CD4-positive, CD25-positive, alpha-beta regulatory T cell (primary cell): Measurements from ENCODE around the gene HK1. TPM values are rescaled to one million over a fixed set of nuclear protein-coding genes. Genes with fewer than 3 reads are reported as not detected.

Experiments used
- ATAC-seq, 2 donors: fragments of 150-1000 bp; cut with Tn5 transposase; one replicate each; pipeline ENCODE4 v1.10.0; 2021; ENCODE audit warnings: low read depth in 2 of 2, moderate number of reproducible peaks in 2 of 2, moderate library complexity in 1 of 2
- DNase-seq, 3 donors: peaks; one replicate each; pipeline versions ENCODE4 v3.0.0 to v3.0.0-alpha.2; 2012 to 2022; ENCODE audit warnings: mixed read lengths in 1 of 3
- H3K27ac ChIP-seq: one replicate; pipeline ENCODE4 v1.7.0; 2013; ENCODE audit warnings: mild to moderate bottlenecking, low read length; ENCODE audit not compliant: insufficient read depth, poor library complexity, severe bottlenecking
- H3K27me3 ChIP-seq: one replicate; pipeline ENCODE4 v1.7.0; 2013; ENCODE audit warnings: low read length; ENCODE audit not compliant: control insufficient read depth, insufficient read depth
- H3K36me3 ChIP-seq: one replicate; pipeline ENCODE4 v1.7.0; 2013; ENCODE audit warnings: mild to moderate bottlenecking, low read length, moderate library complexity; ENCODE audit not compliant: control insufficient read depth, insufficient read depth
- H3K4me1 ChIP-seq: 2 replicates; pipeline ENCODE4 v1.7.0; 2013; ENCODE audit warnings: mild to moderate bottlenecking, low read length; ENCODE audit not compliant: insufficient read depth, control insufficient read depth, poor library complexity, severe bottlenecking
- H3K4me3 ChIP-seq: one replicate; pipeline ENCODE4 v1.7.0; 2013; ENCODE audit warnings: low read depth, mild to moderate bottlenecking, low read length, moderate library complexity
- H3K9me3 ChIP-seq, 2 experiments: 1 replicate in 1 of 2; 2 replicates in 1 of 2; pipeline ENCODE4 v1.7.0; 2013; ENCODE audit warnings: low read length in 2 of 2, mild to moderate bottlenecking in 1 of 2, moderate library complexity in 1 of 2; ENCODE audit not compliant: control insufficient read depth in 2 of 2
- H3K27ac Mint-ChIP-seq, 3 donors: one replicate each; pipeline ENCODE4 v1.8.0; 2020 to 2022; ENCODE audit warnings: mild to moderate bottlenecking in 3 of 3, mixed read lengths in 3 of 3, moderate library complexity in 2 of 3
- H3K27me3 Mint-ChIP-seq: one replicate; pipeline ENCODE4 v1.8.0; 2022; ENCODE audit warnings: mild to moderate bottlenecking, mixed read lengths
- H3K36me3 Mint-ChIP-seq: one replicate; pipeline ENCODE4 v1.8.0; 2020; ENCODE audit warnings: mixed read lengths
- H3K4me1 Mint-ChIP-seq, 4 donors: one replicate each; pipeline ENCODE4 v1.8.0; 2020 to 2022; ENCODE audit warnings: mixed read lengths in 4 of 4, mild to moderate bottlenecking in 1 of 4
- H3K4me3 Mint-ChIP-seq, 4 donors: one replicate each; pipeline ENCODE4 v1.8.0; 2020 to 2022; ENCODE audit warnings: mild to moderate bottlenecking in 4 of 4, mixed read lengths in 4 of 4, moderate library complexity in 3 of 4
- H3K9me3 Mint-ChIP-seq, 7 donors: one replicate each; pipeline ENCODE4 v1.8.0; 2020 to 2022; ENCODE audit warnings: mixed read lengths in 7 of 7, mild to moderate bottlenecking in 3 of 7, moderate library complexity in 2 of 7
- polyA plus RNA-seq, 4 donors: library from polyadenylated mRNA; unstranded; fragments of 300-500 nt; fragmentation: Illumina TruSeq; gene quantifications; one replicate each; pipeline ENCODE4 v1.2.3, GENCODE V29; 2021
- total RNA-seq: library from RNA; stranded (reverse); gene quantifications from one replicate; pipeline ENCODE4 v1.2.3, GENCODE V29; 2022

Gene HK1
- total RNA-seq, result 86.4 TPM
- 100 to 1,000 TPM in 3 of 4 donors, 10 to 100 TPM in 1; 95.6 to 115 (median 106) TPM for polyA plus RNA-seq

GRCh38 chr10:69278446-69278963 lies at the start of gene HK1:
Gene HK1 (plus strand): TSS chr10:69278496.
- Mint-ChIP-seq H3K27ac (no peak within 1 kb of the TSS), H3K4me1 (no peaks in the 10 kb centered on the region), H3K9me3 (no peaks in the 10 kb centered on the region), H3K36me3 (no peaks in the 10 kb centered on the region), H3K4me3 (no peak within 1 kb of the TSS), H3K27me3 (peaks cover 22% of the 10 kb centered on the region)
- Histone ChIP-seq H3K27ac (no peak within 1 kb of the TSS), H3K9me3 (no peaks in the 10 kb centered on the region), H3K36me3 (no peaks in the 10 kb centered on the region), H3K4me3 (no peak within 1 kb of the TSS), H3K4me1 (no peaks in the 10 kb centered on the region), H3K27me3 (peaks cover 2% of the 10 kb centered on the region)
- no peak for ATAC-seq
- no peak for DNase-seq

- ATAC-seq, result no peak
- H3K36me3 Mint-ChIP-seq, result no peaks in the 10 kb centered on the region
- Histone ChIP-seq H3K4me3 (peak overlapping the region; percentile 66), H3K27me3 (no peaks in the 10 kb centered on the region), H3K36me3 (no peaks in the 10 kb centered on the region), H3K9me3 (no peaks in the 10 kb centered on the region), H3K4me1 (peaks cover 58% of the 10 kb centered on the region), H3K27ac (peak overlapping the region; percentile 60)
- no peaks in the 10 kb centered on the region for H3K9me3 Mint-ChIP-seq
- H3K27ac Mint-ChIP-seq, result peak overlapping the region; percentile 79 to 82 (median 79)
- H3K27me3 Mint-ChIP-seq, result no peaks in the 10 kb centered on the region
- DNase-seq, result peak in 1 of 3 donors; percentile 5
- peaks cover 7 to 69% (median 48%) of the 10 kb centered on the region in 4 donors for H3K4me1 Mint-ChIP-seq
- H3K4me3 Mint-ChIP-seq, result peak overlapping the region in 2 of 4 donors; percentile 54 to 69
Observed at GRCh38 chr10:69229616-69229916, 48.7 kb upstream of the HK1 start.

DNA sequence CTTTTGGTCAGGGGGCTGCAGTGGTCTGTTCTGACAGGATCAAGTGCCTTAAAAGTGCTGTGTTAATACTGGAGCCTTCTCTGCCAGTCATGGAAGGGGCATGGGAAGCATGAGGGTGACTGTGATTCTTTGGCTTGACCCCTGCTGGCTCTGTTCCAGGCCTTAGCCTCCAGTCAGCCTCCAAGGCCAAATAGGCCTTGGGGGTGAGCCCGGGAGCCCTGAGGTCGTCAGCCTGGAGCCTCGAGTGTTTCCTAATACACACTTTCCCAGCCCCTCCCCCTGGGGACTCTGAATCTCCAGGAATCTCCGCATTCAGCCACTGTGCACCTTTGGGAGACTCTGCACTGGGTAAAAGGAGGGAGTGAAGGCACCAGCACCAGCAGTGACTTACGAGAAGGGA lies 48.2 kb upstream of the HK1 start:
- H3K4me3 Mint-ChIP-seq, result no peak overlapping the region
- Histone ChIP-seq H3K27ac (peak overlapping the region; percentile 34), H3K4me3 (no peak overlapping the region), H3K4me1 (peaks cover 52% of the 10 kb centered on the region), H3K9me3 (no peaks in the 10 kb centered on the region), H3K36me3 (no peaks in the 10 kb centered on the region), H3K27me3 (no peaks in the 10 kb centered on the region)
- DNase-seq, result no peak
- peaks cover 7 to 67% (median 46%) of the 10 kb centered on the region in 4 donors for H3K4me1 Mint-ChIP-seq
- no peak for ATAC-seq
- no peaks in the 10 kb centered on the region for H3K27me3 Mint-ChIP-seq
- no peaks in the 10 kb centered on the region for H3K36me3 Mint-ChIP-seq
- peak overlapping the region in 2 of 3 donors; percentile 79 to 86 for H3K27ac Mint-ChIP-seq
- no peaks in the 10 kb centered on the region for H3K9me3 Mint-ChIP-seq

- peaks cover 7 to 63% (median 42%) of the 10 kb centered on the region in 4 donors for H3K4me1 Mint-ChIP-seq
- H3K27ac ChIP-seq, result peak overlapping the region; percentile 9
- H3K9me3 ChIP-seq, result no peaks in the 10 kb centered on the region
- no peaks in the 10 kb centered on the region for H3K9me3 Mint-ChIP-seq
- no peak for ATAC-seq
- no peaks in the 10 kb centered on the region for H3K27me3 ChIP-seq
- H3K27ac Mint-ChIP-seq, result peak overlapping the region; percentile 90 to 92 (median 91)
- H3K27me3 Mint-ChIP-seq, result peaks cover under 1% of the 10 kb centered on the region
- no peaks in the 10 kb centered on the region for H3K36me3 ChIP-seq
- no peak for DNase-seq
- no peak overlapping the region for H3K4me3 ChIP-seq
- no peaks in the 10 kb centered on the region for H3K36me3 Mint-ChIP-seq
- H3K4me1 ChIP-seq, result peaks cover 45% of the 10 kb centered on the region
- H3K4me3 Mint-ChIP-seq, result peak overlapping the region in 3 of 4 donors; percentile 86 to 89 (median 87)
Observed at GRCh38 chr10:69232252-69232651, 46.0 kb upstream of the HK1 start.

GRCh38 chr10:69232736-69233480 lies 45.4 kb upstream of the HK1 start:
- peak overlapping the region; percentile 9 for H3K27ac ChIP-seq
- H3K4me3 ChIP-seq, result peak overlapping the region; percentile 53
- Mint-ChIP-seq H3K27ac (peak overlapping the region; percentile 90 to 92 (median 91)), H3K9me3 (no peaks in the 10 kb centered on the region), H3K27me3 (peaks cover 6% of the 10 kb centered on the region), H3K4me3 (peak overlapping the region; percentile 64 to 89 (median 86)), H3K4me1 (peaks cover 12 to 63% (median 44%) of the 10 kb centered on the region in 4 donors), H3K36me3 (no peaks in the 10 kb centered on the region)
- DNase-seq (peak in 2 of 3 donors; percentile 55 to 83), ATAC-seq (peak; percentile 60 to 62)
- H3K9me3 ChIP-seq, result no peaks in the 10 kb centered on the region
- no peaks in the 10 kb centered on the region for H3K36me3 ChIP-seq
- no peaks in the 10 kb centered on the region for H3K27me3 ChIP-seq
- H3K4me1 ChIP-seq, result peaks cover 50% of the 10 kb centered on the region

DNA sequence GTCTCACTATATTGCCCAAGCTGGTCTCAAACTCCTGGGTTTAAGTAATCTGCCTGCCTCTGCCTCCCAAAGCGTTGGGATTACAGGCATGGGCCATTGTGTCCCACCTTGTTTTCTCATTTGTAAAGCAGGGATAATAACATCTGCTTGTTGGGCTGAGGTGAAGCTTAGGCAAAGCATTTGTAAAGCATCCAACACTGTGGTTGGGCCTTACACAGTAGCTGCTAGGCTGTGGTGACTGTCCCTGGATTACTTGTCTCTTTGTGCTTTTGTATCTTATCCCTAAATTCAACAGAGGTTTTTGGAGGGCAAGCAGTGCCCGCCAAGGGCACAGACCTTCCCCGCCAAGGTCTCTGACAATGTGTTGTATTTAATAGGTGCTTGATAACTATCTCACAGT lies 43.8 kb upstream of the HK1 start:
- Mint-ChIP-seq H3K9me3 (no peaks in the 10 kb centered on the region), H3K27me3 (peaks cover 6% of the 10 kb centered on the region), H3K27ac (peak overlapping the region in 1 of 3 donors; percentile 91), H3K4me3 (peak overlapping the region in 2 of 4 donors; percentile 20 to 73), H3K4me1 (peaks cover 12 to 48% (median 32%) of the 10 kb centered on the region in 4 donors), H3K36me3 (no peaks in the 10 kb centered on the region)
- ATAC-seq (no peak), DNase-seq (no peak)
- no peaks in the 10 kb centered on the region for H3K36me3 ChIP-seq
- peak overlapping the region; percentile 31 for H3K4me3 ChIP-seq
- H3K4me1 ChIP-seq, result peaks cover 35% of the 10 kb centered on the region
- H3K27ac ChIP-seq, result no peak overlapping the region
- no peaks in the 10 kb centered on the region for H3K9me3 ChIP-seq
- no peaks in the 10 kb centered on the region for H3K27me3 ChIP-seq

GRCh38 chr10:69237528-69238159 lies 40.7 kb upstream of the HK1 start:
- no peak overlapping the region for H3K27ac ChIP-seq
- peaks cover 6% of the 10 kb centered on the region for H3K36me3 Mint-ChIP-seq
- peaks cover 7 to 27% (median 15%) of the 10 kb centered on the region in 4 donors for H3K4me1 Mint-ChIP-seq
- ATAC-seq (peak; percentile 83 to 92), DNase-seq (peak; percentile 71 to 80 (median 80))
- no peaks in the 10 kb centered on the region for H3K9me3 Mint-ChIP-seq
- H3K9me3 ChIP-seq, result no peaks in the 10 kb centered on the region
- peak overlapping the region in 1 of 4 donors; percentile 7 for H3K4me3 Mint-ChIP-seq
- H3K27ac Mint-ChIP-seq, result no peak overlapping the region
- H3K4me1 ChIP-seq, result peaks cover 21% of the 10 kb centered on the region
- peaks cover 6% of the 10 kb centered on the region for H3K27me3 Mint-ChIP-seq
- H3K36me3 ChIP-seq, result no peaks in the 10 kb centered on the region
- H3K27me3 ChIP-seq, result no peaks in the 10 kb centered on the region
- no peak overlapping the region for H3K4me3 ChIP-seq
